ENCODE data around the gene GID8.

GID8 gene

GRCh38 chr20:62962221-62962879 is 24.4 kb downstream of the GID8 start:
- no peak overlapping the region for H3K4me3 ChIP-seq (ENCODE audit: low read depth, low read length)
- TF ChIP-seq CTCF (IDR thresholded peaks at IDR 0.05; ENCODE audit: borderline replicate concordance, insufficient read depth, low read depth, low read length), result no peak

- H3K4me3 ChIP-seq (ENCODE audit: low read depth, low read length), result no peak overlapping the region
- TF ChIP-seq CTCF (IDR thresholded peaks at IDR 0.05; ENCODE audit: borderline replicate concordance, insufficient read depth, low read depth, low read length), result no peak
Observed at GRCh38 chr20:62962891-62963613, 25.1 kb downstream of the GID8 start.

DNA sequence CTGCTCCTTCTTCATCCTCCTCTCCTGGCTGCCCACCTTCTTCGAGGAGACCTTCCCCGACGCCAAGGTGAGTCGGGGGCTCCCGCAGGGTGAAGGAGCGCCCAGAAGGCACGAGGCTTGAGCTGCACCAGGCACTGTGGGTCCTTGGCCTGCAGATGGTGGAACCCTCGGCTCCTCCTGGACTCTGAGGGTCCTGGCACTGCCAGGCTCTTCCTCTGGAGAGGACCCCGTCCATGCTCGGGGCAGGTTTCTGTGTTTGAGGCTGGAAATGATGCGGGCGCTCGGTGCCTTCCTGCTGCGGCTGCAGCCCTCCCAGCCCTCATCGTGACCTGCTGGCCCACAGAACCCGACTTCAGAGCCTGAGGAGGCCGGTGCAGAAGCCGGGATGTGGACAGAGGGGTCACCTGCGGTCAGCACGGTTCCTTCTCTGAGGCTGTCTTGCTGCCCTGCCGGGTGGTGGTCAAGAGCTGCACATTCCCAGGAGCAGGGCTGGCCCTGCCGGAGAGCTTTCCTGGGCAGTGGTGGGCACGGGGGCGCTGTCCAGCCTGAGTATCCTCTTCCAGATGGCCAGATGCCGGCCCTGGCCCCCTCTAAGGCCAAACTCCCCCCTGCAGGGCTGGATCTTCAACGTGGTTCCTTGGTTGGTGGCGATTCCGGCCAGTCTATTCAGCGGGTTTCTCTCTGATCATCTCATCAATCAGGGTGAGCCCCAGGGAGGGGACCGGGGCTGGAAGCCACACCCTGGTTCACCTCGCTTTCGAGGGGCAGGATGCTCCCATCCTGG is 25.9 kb downstream of the GID8 start:
- TF ChIP-seq CTCF (IDR thresholded peaks at IDR 0.05; ENCODE audit: borderline replicate concordance, insufficient read depth, low read depth, low read length), result no peak

DNA sequence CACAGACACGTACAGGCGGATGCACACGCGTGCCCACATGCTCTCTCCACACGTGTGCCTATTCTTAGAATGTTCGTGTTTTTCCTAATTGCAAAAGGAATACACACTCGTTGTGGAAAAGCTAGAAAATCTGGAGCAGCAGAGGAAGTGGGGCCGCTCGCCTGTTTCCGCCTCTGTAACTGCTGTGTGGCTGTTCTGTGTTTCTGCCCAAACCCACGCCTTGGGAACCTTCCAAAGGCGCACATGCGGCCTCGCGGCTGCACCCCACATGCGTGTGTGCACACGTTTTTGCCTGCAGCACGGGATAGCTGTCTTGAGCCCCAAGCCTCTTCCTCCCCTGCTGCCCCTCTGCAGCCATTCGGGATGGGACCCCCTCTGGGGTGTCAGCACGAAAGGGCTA is 26.8 kb downstream of the GID8 start:
- TF ChIP-seq CTCF (IDR thresholded peaks at IDR 0.05; ENCODE audit: borderline replicate concordance, insufficient read depth, low read depth, low read length), result no peak
- H3K4me3 ChIP-seq (ENCODE audit: low read depth, low read length), result no peak overlapping the region

More for the DNA sequence above, 25.9 kb downstream of the GID8 start:
- no peak overlapping the region for H3K4me3 ChIP-seq (ENCODE audit: low read depth, low read length)

GRCh38 chr20:62965363-62965771 is 27.4 kb downstream of the GID8 start:
- no peak overlapping the region for H3K4me3 ChIP-seq (ENCODE audit: low read depth, low read length)
- no peak for TF ChIP-seq CTCF (IDR thresholded peaks at IDR 0.05; ENCODE audit: borderline replicate concordance, insufficient read depth, low read depth, low read length)

DNA sequence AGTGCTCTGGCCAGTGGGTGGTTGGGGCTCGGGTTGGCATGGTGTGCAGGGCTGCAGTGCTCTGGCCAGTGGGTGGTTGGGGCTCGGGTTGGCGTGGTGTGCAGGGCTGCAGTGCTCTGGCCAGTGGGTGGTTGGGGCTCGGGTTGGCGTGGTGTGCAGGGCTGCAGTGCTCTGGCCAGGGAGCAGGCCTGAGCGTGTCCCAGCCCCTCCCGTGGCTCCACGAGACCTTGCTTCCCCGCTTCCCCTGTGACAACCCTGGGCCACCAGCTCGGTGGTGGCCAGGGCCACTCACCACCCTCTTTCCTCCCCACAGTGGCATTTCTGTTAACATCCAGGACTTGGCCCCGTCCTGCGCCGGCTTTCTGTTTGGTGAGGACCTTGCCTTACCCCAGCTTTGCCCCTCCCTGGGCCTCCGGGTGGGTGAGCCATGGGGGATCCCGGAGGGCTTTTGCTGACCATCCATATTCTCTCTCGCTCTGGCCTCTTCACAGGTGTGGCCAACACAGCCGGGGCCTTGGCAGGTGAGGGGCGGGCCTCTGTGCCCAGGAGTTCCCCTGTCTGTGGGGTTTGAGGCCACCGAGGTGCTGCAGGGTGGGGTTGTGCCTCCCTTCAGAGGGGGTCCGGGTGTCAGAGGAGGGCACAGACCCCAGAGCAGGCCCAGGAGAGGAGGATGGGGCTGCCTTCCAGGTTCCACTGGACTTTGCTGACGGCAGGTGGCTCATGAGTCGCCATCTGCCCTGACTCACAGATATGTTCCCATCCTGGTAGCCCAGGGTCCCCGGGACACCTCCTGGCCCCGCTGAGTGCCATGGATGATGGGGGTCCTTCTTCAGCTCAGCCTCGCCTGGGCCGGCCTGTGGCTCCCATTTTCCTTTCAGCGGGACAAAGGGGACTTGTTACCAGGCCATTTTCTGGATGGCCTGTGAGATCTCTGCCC is 28.5 kb downstream of the GID8 start:
- H3K4me3 ChIP-seq (ENCODE audit: low read depth, low read length), result no peak overlapping the region

More for the DNA sequence above, 28.5 kb downstream of the GID8 start:
- no peak for TF ChIP-seq CTCF (IDR thresholded peaks at IDR 0.05; ENCODE audit: borderline replicate concordance, insufficient read depth, low read depth, low read length)

Measured in GM12875 (cell line).